ENCODE measurements around the gene ACSF3.

The ACSF3 gene

GRCh38 chr16:89129378-89129777 is 35.7 kb downstream of the ACSF3 start:
- TF ChIP-seq CTCF (IDR thresholded peaks at IDR 0.05; ENCODE audit: low read depth, low read length): no peak
- no peak overlapping the region for H3K4me3 ChIP-seq (ENCODE audit: low read depth, low read length)

DNA sequence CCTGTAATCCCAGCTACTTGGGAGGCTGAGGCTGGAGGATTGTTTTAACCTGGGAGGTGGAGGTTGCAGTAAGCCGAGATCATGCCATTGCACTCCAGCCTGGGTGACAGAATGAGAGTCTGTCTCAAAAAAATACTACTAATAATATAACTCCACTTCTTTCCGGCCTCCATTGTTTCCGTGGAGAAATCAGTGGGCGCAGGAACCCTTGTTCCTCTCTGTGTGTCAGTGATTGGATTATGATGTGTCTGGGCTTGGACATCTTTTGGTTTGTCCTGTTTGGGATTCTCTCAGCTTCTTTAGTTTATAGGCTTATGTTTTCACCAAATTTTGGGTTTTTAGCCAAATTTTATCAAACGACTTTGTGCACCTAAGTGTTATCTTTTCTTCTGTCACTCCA is 36.8 kb downstream of the ACSF3 start:
- H3K4me3 ChIP-seq (ENCODE audit: low read depth, low read length): no peak overlapping the region
- no peak for TF ChIP-seq CTCF (IDR thresholded peaks at IDR 0.05; ENCODE audit: low read depth, low read length)

DNA sequence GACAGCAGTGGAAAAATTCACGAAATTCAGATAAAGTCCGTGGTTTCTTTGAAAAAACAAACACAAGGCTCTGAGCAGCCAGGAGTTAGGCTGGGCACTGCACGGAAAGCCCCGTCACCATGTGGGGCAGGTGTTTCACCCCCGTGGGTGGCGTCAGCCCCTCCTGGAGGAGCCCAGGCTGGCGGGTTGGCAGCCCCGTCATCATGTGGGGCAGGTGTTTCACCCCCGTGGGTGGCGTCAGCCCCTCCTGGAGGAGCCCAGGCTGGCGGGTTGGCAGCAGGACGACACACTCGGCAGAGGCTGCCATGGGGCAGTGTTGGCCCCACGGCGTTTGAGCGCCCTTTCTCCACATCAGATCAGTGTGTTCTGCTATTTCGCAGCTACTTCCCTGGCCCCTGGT is 38.1 kb downstream of the ACSF3 start:
- no peak overlapping the region for H3K4me3 ChIP-seq (ENCODE audit: low read depth, low read length)
- no peak for TF ChIP-seq CTCF (IDR thresholded peaks at IDR 0.05; ENCODE audit: low read depth, low read length)

GRCh38 chr16:89132194-89133005 is 38.7 kb downstream of the ACSF3 start:
- no peak for TF ChIP-seq CTCF (IDR thresholded peaks at IDR 0.05; ENCODE audit: low read depth, low read length)
- no peak overlapping the region for H3K4me3 ChIP-seq (ENCODE audit: low read depth, low read length)

- no peak for TF ChIP-seq CTCF (IDR thresholded peaks at IDR 0.05; ENCODE audit: low read depth, low read length)
- H3K4me3 ChIP-seq (ENCODE audit: low read depth, low read length): no peak overlapping the region
Measured at GRCh38 chr16:89133457-89134127, 39.9 kb downstream of the ACSF3 start.

DNA sequence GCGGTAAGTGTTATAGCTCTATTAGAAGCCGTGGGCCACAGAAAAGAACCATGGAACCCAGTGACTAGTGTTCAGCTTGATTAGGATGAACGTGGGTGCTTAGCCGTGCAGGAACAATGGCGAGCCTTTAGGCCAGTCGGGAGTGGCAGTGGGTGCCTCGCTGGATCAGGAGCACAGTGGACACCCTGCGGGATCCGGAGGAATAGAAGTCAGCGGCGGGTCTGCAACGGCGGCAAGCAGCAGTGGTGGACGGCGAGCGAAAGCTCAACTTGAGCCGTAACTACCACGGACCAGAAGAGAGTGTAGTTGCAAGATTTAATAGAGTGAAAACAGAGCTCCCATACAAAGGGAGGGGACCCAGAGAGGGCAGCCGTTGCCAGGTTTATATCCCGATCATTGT is 40.6 kb downstream of the ACSF3 start:
- TF ChIP-seq CTCF (IDR thresholded peaks at IDR 0.05; ENCODE audit: low read depth, low read length): no peak
- H3K4me3 ChIP-seq (ENCODE audit: low read depth, low read length): no peak overlapping the region

- no peak overlapping the region for H3K4me3 ChIP-seq (ENCODE audit: low read depth, low read length)
- no peak for TF ChIP-seq CTCF (IDR thresholded peaks at IDR 0.05; ENCODE audit: low read depth, low read length)
Measured at GRCh38 chr16:89135166-89135565, 41.5 kb downstream of the ACSF3 start.
